OCI-M2 (cell line): ENCODE results near the gene CHCHD2.
"Not testable (repeated sequence)": the region's sequence is repeated elsewhere in the genome, so short reads cannot be mapped to it uniquely, and the experiment has no call there.

Source experiments
- DNase-seq: peaks from one replicate; lab custom pipeline; 2025; ENCODE audit not compliant: unreplicated experiment; lab: John Stamatoyannopoulos, UW

Gene CHCHD2, protein sequence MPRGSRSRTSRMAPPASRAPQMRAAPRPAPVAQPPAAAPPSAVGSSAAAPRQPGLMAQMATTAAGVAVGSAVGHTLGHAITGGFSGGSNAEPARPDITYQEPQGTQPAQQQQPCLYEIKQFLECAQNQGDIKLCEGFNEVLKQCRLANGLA

DNA sequence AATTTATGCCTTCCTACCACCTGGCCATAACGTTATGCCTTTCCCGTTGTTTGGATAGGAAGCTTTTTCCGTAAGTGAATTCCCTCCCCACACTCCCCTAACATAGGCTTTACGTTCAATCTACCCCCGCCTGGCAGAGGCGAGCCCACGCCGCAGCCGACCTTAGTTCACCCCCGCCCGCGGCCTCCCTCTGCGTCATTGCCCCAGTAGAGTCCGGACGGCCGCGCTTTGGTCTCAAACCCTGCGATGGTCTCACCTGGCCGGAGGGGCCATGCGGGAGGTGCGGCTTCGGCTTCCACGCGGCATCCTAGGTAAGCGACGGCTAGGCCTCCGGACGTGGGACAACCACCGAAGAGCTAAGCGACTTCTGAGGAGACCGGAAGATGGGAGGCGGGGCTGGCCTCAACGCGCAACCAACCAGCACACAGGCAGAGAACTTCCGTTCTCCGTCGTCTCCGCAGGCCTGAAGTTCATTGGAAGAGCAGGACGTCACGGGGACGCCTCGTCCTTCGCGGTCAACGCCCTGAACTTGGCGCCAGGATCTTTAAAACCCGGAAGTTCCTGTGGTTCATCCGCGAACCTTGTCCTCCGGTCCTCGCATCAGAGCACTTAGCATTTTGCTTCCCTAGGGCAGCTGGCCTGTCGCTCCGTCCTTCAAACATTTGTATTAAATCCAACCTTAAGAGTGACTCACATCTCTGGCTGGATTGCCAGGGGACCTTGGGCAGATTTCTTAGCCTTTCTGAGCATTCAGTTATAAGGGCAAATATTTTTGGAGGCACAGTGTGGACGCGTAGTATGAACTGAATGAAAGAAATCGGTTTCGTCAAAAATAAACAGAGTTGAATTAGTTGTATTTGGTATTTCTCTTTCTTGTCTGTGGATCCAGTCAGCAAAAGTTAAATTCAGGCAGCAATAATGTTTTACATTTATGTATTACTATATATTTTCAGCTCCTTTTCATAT, at the start of gene CHCHD2:
Gene CHCHD2 (minus strand): TSS at position 369 of the 966 bp plus-strand sequence. CDS start 63 bp downstream, at position 306.
- peak; percentile 73 for DNase-seq

DNA sequence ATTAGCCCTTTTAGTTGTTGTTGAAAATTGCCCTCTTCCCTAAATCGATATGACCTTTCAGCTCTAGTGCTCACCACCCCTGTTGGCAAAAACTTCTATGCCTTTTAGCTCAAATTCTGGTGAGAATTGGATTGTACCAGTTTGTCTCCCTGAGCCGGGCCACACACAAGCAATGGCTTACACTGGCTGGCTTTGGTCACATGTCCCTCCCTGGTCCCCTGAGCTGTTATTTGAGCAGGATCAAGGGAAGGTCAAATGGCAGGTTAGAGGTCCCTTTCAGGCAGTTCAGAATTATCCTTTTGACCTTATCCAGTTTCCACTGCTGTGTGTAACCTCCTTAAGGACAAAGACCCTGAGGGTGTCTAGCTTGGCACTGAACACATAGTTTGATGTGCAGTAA, 24.8 kb upstream of the CHCHD2 start:
- DNase-seq = not testable (repeated sequence)

DNA sequence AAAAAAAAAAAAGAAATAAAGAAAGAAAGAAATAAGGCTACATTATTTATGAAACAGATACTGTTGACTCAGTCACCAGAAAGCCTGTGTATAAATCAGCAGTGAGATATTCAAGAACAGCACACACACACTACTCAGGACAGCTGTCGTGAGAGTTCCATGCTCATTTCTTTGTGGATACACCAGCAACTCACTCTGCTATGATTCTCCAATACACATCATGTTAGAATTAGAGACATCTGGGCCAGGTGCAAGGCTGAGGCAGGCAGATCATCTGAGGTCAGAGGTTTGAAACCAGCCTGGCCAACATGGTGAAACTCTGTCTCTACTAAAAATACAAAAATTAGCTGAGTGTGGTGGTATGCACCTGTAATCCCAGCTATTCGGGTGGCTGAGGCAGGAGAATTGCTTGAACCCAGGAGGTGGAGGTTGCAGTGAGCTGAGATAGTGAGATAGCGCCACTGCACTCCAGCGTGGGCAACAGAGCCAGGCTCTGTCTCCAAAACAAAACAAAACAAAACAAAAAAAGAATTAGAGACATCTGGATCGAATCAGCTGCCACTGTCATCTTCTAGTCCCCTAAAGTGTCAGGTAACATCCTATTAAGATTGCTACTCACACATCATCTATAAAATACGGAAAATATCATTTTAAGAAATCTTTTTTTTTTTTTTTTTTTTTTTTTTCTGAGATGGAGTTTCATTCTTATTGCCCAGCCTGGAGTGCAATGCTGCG, 21.1 kb upstream of the CHCHD2 start:
- no peak for DNase-seq

DNA sequence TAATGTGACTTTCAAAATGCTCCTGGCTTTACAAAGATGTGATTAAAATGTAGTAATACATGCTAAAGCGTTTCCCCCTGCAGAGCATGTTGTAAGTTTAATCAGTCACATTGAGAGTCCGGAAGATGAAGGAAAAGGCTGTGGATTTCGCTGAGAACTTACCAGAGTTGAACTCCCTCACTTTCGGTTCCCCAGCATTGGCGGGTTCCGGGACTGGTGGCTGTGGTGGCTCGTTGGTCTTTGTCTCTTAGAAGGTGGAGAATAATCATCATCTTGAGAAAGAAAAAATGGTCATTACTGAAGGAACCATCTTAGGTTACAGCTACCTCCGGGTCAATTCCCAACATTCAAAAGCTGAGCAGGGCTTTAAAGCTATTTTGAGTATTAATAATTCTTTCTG, 19.6 kb upstream of the CHCHD2 start:
- no peak for DNase-seq

DNA sequence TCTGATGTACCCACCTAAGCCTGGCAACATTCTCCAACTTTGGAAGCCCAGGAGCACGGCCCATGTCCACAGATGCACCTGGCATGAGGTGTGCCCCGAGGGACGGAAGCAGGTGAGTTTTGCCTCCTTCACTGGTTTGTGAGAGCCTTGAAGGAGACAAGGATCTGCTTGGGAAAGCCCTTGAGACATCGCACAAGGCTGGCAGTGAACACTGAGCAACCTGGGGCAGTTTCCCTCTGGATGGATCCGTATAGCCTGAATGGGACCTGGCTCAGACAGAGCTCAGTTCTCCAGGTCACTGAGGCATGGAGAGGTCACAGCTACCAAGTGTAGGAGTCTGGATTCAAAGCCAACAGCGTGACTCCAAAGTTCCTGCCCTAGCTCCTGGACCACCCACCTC, 18.7 kb upstream of the CHCHD2 start:
- DNase-seq = no peak

DNA sequence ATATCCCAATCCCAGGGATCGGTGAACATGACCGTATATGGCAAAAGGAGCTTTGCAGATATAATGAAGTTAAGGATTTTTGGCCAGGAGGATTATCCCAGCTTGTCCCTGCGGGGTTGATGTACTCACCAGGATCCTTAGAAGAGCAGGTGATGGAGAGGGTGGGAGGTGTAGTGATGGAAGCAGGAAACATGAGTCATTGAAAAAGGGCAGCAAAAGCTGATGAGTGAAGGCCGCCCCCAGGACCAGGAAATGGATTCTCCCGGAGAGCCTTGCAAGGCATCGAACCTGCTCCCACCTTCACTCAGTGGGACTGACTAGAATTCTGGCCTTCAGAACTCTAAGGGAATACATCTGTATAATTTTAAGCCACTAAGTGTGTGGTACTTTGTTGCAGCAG, 15.2 kb upstream of the CHCHD2 start:
- no peak for DNase-seq

DNA sequence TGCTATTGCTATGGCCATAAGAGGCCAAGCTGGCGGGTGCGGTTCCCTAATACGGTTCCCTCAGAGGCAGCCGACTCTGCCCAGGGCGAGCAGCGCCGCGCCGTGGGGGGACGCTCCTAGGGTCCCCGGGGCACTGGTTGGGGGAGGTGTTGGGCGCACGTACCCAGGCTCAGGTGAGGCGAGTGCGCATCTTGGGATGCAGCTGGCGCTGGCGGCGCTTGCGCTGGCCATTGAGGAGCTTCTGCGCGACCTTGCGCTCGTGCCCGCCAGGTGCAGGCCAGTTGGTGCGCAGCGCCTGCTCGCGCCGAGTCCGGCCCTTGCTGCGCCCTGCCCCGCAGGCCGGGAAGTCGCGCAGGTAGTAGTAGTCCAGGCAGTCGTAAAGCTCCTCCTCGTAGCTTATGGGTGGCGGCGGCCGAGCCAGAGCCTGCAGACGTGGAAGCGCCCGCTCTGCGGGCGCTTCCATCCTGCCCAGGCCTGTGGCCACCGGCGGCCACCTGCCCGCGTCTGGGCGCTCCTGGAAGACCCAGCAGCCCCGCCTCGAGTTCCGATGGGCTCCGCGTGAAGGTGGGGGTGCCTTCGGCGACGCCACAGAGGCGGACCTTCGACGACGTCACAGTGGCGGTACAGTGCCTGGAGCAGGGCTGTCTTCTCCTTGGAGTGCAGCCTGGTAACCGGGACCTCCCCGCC, 9.7 kb upstream of the CHCHD2 start, which contains the start of gene NUPR2:
Gene NUPR2 (minus strand): TSS at position 566 of the 687 bp plus-strand sequence. CDS start 103 bp downstream, at position 463.
- DNase-seq = no peak

DNA sequence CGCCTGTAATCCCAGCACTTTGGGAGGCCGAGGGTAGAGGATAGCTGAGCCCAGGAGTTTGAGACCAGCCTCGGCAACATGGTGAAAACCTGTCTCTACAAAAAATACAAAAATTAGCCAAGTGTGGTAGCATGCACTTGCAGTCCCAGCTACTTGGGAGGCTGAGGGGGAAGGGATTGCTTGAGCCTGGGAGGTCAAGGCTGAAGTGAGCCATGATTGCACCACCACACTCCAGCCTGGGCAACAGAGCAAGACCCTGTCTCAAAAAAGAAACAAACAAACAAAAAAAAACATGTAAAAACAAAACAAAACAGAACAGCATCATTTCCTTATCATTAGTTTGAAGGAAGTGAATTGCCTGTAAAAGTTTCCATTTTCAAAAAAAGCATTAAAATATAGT, 6.0 kb upstream of the CHCHD2 start:
- not testable (repeated sequence) for DNase-seq

DNA sequence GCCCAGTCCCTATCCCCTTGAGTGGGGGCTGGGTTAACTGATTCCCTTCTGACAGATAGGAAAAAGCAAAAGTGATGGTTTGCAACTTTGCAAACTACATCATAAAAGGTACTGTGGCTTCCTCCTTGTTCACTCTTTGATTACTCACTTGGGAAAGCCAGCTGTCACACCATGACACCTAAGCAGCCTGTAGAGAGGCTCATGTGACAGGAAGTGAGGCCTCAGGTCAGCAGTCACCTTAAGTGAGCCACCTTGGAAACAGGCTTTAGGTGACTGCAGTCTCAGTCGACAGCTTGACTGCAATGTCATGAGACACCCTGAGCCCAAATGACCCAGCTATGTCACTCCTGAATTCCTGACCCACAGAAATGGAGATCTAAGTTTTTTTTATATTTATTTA, 4.3 kb upstream of the CHCHD2 start:
- no peak for DNase-seq

DNA sequence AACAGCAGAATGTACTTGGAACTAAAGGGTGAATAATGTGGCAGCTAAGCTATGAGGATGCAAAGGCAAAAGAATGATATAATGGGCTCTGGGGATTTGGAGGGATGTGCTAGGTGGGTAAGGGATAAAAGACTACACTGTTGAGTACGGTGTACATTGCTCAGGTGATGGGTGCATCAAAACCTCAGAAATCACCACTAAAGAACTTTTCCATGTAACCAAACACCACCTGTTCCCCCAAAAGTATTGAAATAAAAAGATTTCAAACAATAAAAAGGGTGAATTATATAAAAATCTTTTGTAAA, 1.6 kb upstream of the CHCHD2 start:
- DNase-seq = no peak

DNA sequence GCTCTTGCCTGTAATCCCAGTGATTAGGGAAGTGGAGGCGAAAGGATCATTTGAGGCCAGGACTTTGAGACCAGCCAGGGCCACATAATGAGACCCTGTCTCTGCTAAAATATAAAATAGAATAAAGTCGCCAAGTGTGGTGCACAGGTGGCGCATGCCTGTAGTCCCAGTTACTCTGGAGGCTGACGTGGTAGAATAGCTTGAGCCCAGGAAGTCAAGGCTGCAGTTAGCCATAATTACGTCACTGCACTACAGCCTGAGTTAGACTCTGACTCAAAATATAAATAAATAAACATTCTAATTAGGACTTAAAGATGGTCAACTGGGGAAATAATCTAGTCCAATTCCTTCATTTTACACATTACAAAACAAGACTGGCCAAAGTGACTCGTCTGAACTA, 768 bp downstream of the CHCHD2 start:
- DNase-seq = no peak

DNA sequence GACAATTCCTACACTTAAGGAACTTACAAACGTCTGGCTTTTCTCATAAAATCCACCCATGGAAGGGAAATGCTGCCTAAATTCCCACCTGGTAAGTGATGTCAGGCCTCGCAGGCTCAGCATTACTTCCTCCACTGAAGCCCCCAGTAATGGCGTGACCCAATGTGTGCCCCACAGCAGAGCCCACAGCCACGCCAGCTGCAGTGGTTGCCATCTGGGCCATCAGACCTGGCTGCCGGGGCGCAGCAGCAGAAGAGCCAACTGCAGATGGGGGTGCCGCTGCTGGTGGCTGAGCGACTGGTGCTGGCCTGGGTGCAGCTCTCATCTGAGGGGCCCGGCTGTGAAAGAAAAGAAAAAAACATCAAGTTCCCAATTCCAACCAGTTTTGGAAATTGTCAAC, 2.1 kb downstream of the CHCHD2 start:
- not testable (repeated sequence) for DNase-seq

DNA sequence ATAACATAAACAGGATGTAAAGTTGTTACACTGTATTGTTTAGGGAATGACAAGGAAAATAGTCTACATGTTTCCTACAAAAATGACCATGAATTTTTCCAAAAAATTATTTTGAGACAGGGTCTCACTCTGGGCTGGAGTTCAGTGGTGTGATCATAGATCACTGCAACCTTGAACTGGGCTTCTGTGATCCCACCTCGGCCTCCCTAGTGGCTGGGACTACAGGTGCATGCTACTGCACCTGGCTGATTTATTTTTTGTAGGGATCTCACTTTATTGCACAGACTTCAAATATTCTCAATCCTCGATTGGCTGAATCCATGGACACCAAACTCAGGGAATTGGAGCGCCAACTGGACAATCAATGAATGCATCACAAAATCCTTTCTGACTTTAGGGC, 6.6 kb downstream of the CHCHD2 start:
- DNase-seq = no peak

DNA sequence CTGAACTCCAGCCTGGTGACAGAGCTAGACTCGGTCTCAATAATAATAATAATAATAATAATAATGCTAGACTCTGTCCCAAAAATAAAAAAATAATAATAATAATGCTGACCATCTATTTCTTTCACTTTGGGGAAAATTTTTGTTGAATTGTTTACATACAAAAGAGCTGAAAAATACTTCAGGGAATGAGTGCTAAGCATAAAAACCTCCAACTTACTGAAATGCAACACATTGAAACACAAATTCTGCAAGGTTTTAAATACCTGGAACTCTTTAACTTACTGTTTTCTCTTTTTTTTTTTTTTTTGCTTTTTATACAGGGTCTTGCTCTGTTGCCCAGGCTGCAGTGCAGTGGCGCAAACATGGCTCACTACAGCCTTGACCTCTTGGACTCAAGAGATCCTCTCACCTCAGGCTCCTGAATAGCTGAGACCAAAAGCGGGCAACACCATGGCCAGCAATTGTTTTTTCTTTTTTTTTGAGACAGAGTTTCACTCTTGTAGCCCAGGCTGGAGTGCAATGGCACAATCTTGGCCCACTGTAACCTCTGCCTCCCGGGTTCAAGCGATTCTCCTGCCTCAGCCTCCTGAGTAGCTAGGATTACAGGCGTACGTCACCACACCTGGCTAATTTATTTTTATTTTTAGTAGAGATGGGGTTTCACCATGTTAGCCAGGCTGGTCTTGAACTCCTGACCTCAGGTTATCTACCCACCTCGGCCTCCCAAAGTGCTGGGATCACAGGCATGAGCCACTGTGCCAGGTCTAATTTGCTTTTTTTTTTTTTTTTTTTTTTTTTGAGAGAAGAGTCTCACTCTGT, 7.9 kb downstream of the CHCHD2 start:
- not testable (repeated sequence) for DNase-seq

DNA sequence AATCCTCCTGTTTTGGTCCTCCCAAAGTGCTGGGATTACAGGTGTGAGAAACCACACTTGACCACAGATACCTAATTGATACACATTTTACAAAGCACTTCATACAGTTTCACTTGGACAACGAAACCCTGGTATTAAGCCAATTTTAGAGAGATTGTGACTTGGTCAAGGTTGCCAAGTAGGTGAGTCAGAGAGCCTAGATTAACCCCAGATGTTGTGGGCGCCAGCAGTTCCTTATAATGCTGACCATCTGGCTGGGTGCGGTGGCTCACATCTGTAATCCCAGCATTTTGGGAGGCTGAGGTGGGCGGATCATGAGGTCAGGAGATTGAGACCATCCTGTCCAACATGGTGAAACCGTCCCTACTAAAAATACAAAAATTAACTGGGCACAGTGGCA, 8.6 kb downstream of the CHCHD2 start:
- no peak for DNase-seq

DNA sequence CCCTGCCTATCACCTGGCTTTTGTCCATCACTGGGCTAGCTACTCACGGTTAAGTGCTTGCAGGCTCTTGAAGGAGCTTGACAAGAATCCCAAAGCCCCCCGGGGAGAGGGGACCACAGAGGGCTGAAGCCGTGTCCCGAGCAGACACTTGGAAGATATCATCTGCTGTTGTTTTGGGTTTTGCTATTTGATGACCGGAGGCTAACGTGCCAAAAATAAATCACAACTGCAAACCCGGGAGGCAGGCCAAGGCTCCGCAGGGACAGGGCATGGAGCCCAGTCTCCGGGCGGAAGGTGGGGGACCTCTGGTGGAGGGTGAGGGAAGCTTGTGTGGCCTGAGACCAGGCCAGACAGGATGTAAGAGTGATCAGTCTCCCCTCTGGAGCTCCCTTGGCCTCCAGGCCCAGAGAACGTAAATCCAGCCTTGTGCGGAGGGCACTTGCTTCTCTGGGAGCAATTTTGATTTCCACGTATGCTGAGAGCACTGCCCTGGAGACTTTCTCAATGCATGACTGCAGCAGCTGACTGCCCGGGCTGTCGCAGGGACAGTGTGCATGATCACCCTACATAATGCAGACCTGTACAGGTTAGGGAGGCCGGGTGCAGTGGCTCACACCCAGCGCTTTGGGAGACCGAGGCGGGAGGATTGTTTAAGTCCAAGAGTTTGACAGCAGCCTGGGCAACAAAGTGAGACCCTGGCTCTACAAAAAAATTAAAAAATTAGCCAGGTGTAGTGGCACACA, 13.3 kb downstream of the CHCHD2 start, which contains the start of gene PHKG1:
Gene PHKG1 (minus strand): TSS at position 164 of the 743 bp plus-strand sequence. CDS start 4,011 bp downstream, outside the sequence.
- DNase-seq = no peak

DNA sequence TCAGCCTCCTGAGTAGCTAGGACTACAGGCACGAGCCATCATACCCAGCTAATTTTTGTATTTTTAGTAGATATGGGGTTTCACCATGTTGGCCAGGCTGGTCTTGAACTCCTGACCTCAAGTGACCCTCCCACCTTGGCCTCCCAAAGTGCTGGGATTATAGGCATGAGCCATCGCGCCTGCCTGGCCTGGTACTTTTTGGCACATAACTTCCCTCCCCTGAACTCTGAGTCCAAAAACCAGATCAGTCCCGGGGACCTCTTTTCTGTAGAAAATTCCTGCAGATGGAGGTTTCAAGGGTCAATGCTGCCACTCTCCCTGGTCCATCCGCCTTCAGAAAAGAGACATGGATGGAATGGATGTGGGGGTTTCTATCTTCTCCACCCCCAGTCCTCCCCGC, 13.9 kb downstream of the CHCHD2 start:
- not testable (repeated sequence) for DNase-seq

DNA sequence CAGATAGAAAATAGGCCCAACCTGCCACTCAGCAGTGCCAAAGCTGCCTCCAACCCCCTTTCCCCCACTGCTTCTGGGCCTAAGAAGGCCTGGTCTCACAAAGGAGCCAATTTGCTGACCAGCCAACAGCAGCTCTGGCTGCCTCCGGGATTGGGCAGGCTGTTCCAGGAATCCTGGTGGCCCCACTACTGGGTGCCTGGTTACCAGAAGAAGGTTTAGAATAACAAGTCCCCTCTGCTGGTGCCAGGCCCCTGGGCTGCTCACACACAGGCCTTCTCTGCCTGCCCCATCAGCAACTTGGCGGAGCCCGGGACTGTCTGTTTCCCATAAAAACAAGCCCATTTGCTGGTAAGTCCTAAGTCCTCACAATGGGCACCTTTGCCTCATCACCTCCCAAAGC, 14.7 kb downstream of the CHCHD2 start:
- DNase-seq = no peak

DNA sequence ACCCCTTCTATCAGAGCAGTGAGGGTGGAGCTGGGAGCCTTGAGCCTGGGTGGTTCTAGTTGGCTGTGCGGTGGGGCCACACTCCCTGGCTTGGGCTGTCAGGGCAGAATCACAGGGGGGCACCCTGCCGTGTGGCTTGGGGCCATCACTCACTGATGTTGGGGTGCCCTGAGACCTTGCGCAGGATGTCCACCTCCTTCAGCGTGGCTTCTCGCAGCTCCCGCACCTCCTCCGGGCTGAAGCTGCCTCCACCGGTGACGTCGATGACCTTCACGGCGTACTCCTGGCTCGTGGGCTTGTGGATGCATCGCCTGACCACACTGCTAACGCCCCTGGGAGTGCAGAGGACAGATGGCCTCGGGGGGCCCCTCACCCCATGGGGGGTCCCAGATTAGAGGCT, 18.8 kb downstream of the CHCHD2 start:
- DNase-seq = no peak

DNA sequence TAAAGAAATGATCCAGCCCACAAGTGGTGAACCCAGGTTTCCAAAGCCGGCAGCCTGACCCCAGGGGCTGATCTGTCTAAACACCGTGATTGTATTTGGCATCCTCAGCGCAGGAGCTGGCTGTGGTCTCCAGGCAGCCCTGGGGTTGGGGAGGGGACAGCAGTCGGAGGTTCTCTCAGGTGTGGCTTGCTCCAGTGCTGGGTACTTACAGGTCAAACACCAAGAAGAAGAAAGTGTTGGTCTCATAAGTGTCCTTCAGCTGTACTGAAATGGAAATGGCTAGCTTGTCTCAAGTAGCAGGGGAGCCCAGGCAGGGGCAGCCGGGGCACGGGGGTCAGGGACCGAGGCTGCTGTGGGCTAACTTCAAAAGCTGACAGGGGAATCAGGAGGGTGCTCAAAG, 19.5 kb downstream of the CHCHD2 start:
- no peak for DNase-seq
